Stimulated activated effector memory CD8-positive, alpha-beta T cell treated with anti-CD3 and anti-CD28 coated beads, Interleukin-12 subunit alpha, Interleukin-12 subunit beta, amount 100 ng/mL, for 72 hours (primary cell): ENCODE data around the gene FTCDNL1.

Source experiments
- ATAC-seq: fragments of 150-1000 bp; cut with Tn5 transposase; 2 replicates; pipeline ENCODE4 v1.10.0; 2021
- DNase-seq, 2 donors: peaks; one replicate each; pipeline ENCODE4 v3.0.0; 2021 to 2022; ENCODE audit warnings: low spot score in 2 of 2
- H3K27ac Mint-ChIP-seq: one replicate; pipeline ENCODE4 v1.8.0; 2022; ENCODE audit warnings: mild to moderate bottlenecking, mixed read lengths
- H3K36me3 Mint-ChIP-seq: one replicate; pipeline ENCODE4 v1.8.0; 2022; ENCODE audit warnings: mild to moderate bottlenecking, mixed read lengths
- H3K4me1 Mint-ChIP-seq: one replicate; pipeline ENCODE4 v1.8.0; 2022; ENCODE audit warnings: mixed read lengths
- H3K4me3 Mint-ChIP-seq: one replicate; pipeline ENCODE4 v1.8.0; 2022; ENCODE audit warnings: mild to moderate bottlenecking, mixed read lengths
- H3K9me3 Mint-ChIP-seq: one replicate; pipeline ENCODE4 v1.8.0; 2022; ENCODE audit warnings: mixed read lengths

FTCDNL1 gene

DNA sequence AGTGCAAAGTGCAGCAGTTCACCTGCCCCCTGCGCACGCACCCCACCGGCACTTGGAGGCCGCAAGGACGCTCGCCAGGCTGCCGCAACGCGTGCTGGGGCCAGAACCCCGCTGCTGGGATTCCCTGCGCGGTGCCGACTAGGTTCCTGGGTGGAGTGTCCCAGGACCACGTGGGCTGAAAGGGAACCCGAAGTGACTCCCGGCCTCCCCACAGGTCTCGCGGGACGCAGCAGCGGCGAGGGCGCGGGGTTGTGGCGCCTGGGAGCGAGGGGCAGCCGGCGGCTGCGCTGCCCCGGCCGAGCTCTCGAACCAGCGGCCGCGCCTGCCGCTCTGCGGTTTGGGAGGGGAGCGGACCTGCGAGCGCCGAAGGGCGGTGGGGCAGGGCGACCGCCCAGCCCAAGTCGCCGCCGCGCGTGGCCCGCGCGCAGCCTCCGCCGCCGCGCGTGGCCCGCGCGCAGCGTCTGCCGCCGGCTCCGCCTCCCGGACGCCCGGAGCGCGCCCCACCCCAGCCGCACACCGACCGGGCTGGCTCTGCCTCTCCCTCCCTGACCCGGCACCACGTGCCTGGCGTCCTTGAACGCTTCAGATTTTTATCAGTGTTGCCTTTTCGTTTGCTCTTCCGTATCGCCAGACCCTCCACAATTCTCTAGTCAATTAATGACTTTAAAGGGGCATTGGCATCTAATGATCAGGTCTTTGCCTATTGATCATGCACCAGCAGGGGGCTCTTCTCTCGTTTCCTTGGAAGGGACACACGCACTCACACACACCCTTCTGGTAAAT, at the start of gene FTCDNL1:
Gene FTCDNL1 (minus strand): TSS at position 475 of the 783 bp plus-strand sequence. CDS start 2,230 bp downstream, outside the sequence.
- Mint-ChIP-seq H3K36me3 (no peaks in the 10 kb centered on the region), H3K9me3 (no peaks in the 10 kb centered on the region), H3K27ac (peak within 1 kb of the TSS; percentile 86), H3K4me3 (peak within 1 kb of the TSS; percentile 80), H3K4me1 (peaks cover 7% of the 10 kb centered on the region)
- ATAC-seq (peak; percentile 97), DNase-seq (peak; percentile 52 to 78)

DNA sequence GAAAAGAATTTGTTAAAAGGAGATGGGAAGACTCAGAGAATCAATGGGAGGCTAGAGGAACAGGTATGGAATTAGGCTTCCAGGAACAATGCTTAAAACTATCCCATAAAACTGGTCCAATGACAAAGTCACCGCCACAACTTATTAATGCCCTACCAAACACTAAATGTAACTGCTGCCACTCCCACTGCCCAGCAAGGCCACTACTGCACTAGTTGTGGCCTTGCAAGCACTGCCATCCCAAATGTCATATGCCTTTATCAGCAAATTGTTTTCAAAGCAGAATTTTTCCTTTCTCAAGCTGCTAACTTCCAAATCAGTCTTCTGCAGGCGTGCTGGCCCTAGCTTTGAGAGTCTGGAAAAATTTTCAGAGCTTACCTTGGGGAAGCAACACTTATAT, 45.6 kb upstream of the FTCDNL1 start:
- Mint-ChIP-seq H3K4me3 (no peak overlapping the region), H3K36me3 (no peaks in the 10 kb centered on the region), H3K9me3 (no peaks in the 10 kb centered on the region), H3K4me1 (no peaks in the 10 kb centered on the region), H3K27ac (no peak overlapping the region)
- no peak for ATAC-seq
- DNase-seq, result no peak

DNA sequence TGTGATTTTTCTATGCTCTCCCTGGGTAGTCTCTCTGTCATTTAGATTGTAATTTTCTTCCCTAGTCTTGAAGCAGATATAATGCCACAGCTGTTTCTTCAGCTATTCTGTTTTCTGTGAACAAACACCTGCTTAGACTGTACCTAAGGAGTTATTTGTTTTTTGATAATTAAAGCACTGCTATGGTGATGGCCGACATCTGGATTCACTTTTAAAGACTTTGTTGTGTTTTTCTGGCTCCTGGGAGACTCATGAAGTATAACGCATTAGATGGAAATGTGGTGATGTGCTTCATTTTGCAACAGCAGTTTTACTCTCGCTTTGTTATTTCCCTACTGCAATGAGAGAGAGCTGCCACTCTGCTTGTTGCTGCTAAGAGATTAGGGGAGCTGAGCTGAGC, 44.4 kb upstream of the FTCDNL1 start:
- no peaks in the 10 kb centered on the region for H3K36me3 Mint-ChIP-seq
- DNase-seq (no peak), ATAC-seq (no peak)
- no peak overlapping the region for H3K27ac Mint-ChIP-seq
- no peak overlapping the region for H3K4me3 Mint-ChIP-seq
- H3K4me1 Mint-ChIP-seq, result no peaks in the 10 kb centered on the region
- H3K9me3 Mint-ChIP-seq, result no peaks in the 10 kb centered on the region

DNA sequence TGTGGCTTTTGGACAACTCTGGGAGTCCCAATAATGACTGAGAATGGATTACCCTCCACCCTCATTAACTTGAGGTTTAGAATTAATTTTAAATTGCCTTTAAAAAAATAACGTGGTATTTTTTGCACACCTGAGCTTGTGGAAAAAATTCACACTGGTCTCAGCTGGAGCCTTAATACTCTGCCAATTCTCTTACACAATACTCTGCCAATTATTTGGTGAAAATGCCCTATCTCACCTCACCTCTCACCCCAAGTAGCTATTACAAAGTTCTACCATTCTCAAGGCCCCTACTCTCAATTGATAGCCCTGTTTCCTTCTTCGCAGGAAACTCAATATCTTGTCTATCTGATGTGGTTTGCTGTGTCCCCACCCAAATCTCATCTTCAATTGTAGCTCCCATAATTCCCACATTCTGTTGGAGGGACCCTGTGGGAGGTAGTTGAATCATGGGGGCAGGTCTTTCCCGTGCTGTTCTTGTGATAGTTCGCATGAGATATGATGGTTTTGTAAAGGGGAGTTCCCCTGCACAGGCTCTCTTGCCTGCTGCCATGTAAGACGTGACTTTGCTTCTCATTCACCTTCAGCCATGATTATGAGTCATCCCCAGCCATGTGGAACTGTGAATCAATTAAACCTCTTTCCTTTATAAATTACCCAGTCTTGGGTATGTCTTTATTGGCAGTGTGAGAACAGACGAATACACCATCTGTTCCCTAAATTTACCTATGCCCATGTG, 32.7 kb upstream of the FTCDNL1 start:
- Mint-ChIP-seq H3K4me3 (no peak overlapping the region), H3K27ac (no peak overlapping the region), H3K4me1 (no peaks in the 10 kb centered on the region), H3K9me3 (no peaks in the 10 kb centered on the region), H3K36me3 (no peaks in the 10 kb centered on the region)
- no peak for DNase-seq
- no peak for ATAC-seq

GRCh38 chr2:199882667-199883066, 31.7 kb upstream of the FTCDNL1 start:
- H3K4me3 Mint-ChIP-seq, result no peak overlapping the region
- no peaks in the 10 kb centered on the region for H3K9me3 Mint-ChIP-seq
- ATAC-seq (no peak), DNase-seq (no peak)
- no peak overlapping the region for H3K27ac Mint-ChIP-seq
- H3K36me3 Mint-ChIP-seq, result no peaks in the 10 kb centered on the region
- no peaks in the 10 kb centered on the region for H3K4me1 Mint-ChIP-seq

DNA sequence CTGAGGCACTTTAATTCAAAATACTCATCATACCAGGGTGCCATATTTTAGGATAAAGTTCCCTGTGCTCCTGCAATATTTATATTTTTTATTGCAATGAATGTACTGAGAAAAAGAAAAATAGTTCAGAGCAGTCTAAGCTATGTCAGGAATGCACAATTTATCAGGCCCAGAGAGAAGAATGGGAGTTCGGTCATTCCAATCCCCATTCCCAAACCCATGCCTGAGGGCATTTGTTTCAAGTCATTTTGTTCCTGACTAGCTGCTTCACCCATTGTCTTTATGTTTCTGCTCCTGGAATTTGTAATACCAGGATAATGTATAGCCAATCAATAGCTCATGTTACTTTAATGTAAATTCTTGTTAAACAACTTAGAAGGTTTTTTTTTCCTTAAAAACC, 24.4 kb upstream of the FTCDNL1 start:
- Mint-ChIP-seq H3K27ac (no peak overlapping the region), H3K4me3 (no peak overlapping the region)
- no peak for ATAC-seq

GRCh38 chr2:199874209-199874608, 23.2 kb upstream of the FTCDNL1 start:
- H3K27ac Mint-ChIP-seq, result no peak overlapping the region
- no peak for ATAC-seq

More for the DNA sequence above, 24.4 kb upstream of the FTCDNL1 start:
- no peaks in the 10 kb centered on the region for H3K36me3 Mint-ChIP-seq
- DNase-seq, result no peak
- no peaks in the 10 kb centered on the region for H3K4me1 Mint-ChIP-seq
- no peaks in the 10 kb centered on the region for H3K9me3 Mint-ChIP-seq

DNA sequence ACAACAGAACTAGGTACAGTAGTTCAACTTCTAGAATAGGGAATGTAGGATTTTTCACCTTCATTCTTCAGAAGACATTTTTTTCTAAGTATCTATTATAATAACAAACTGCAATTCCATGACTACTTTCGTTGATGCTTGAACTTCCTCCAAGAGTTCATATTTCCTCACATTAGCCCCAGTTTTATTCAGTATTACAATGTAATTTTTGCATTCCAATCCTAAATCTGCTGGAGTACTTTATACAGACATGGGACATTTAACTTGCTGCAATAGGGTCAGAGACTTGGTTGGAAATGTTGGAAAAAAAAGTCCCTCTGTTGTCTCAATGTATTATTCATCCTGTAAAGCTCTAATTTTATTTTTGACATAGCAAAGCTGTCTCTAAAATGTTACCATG, 19.6 kb upstream of the FTCDNL1 start:
- no peak for ATAC-seq
- no peak for DNase-seq
- Mint-ChIP-seq H3K27ac (no peak overlapping the region), H3K4me3 (no peak overlapping the region), H3K4me1 (no peaks in the 10 kb centered on the region), H3K36me3 (no peaks in the 10 kb centered on the region), H3K9me3 (no peaks in the 10 kb centered on the region)

More at GRCh38 chr2:199874209-199874608, 23.2 kb upstream of the FTCDNL1 start:
- H3K4me1 Mint-ChIP-seq, result no peaks in the 10 kb centered on the region
- H3K36me3 Mint-ChIP-seq, result no peaks in the 10 kb centered on the region
- DNase-seq, result no peak
- no peaks in the 10 kb centered on the region for H3K9me3 Mint-ChIP-seq
- H3K4me3 Mint-ChIP-seq, result no peak overlapping the region

GRCh38 chr2:199869653-199870052, 18.7 kb upstream of the FTCDNL1 start:
- Mint-ChIP-seq H3K9me3 (no peaks in the 10 kb centered on the region), H3K27ac (no peak overlapping the region), H3K36me3 (no peaks in the 10 kb centered on the region), H3K4me3 (no peak overlapping the region), H3K4me1 (no peaks in the 10 kb centered on the region)
- no peak for ATAC-seq
- no peak for DNase-seq

DNA sequence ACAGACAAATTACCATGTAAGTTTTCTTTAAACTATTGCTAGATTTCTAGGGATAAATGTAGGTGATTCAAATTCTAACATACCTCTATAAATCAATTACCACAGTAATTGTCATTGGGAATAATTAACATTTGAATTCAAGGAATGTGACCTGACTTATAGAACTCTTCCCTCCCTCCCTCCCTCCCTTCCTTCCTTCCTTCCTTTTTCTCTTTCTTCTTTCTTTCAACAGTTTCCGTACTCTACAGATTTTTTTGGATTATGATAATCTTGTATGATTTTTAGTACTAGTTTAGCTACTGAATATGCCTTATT, 18.2 kb upstream of the FTCDNL1 start:
- H3K36me3 Mint-ChIP-seq, result no peaks in the 10 kb centered on the region
- no peak overlapping the region for H3K27ac Mint-ChIP-seq
- no peak for ATAC-seq
- H3K9me3 Mint-ChIP-seq, result no peaks in the 10 kb centered on the region
- no peaks in the 10 kb centered on the region for H3K4me1 Mint-ChIP-seq
- no peak overlapping the region for H3K4me3 Mint-ChIP-seq
- no peak for DNase-seq

GRCh38 chr2:199868431-199869226, 17.6 kb upstream of the FTCDNL1 start:
- ATAC-seq (no peak), DNase-seq (no peak)
- H3K9me3 Mint-ChIP-seq, result no peaks in the 10 kb centered on the region
- no peaks in the 10 kb centered on the region for H3K36me3 Mint-ChIP-seq
- no peak overlapping the region for H3K4me3 Mint-ChIP-seq
- no peaks in the 10 kb centered on the region for H3K4me1 Mint-ChIP-seq
- no peak overlapping the region for H3K27ac Mint-ChIP-seq

GRCh38 chr2:199865905-199866304, 14.9 kb upstream of the FTCDNL1 start:
- no peak for ATAC-seq
- Mint-ChIP-seq H3K27ac (no peak overlapping the region), H3K9me3 (no peaks in the 10 kb centered on the region), H3K4me1 (no peaks in the 10 kb centered on the region), H3K4me3 (no peak overlapping the region), H3K36me3 (no peaks in the 10 kb centered on the region)
- DNase-seq, result no peak

- no peaks in the 10 kb centered on the region for H3K36me3 Mint-ChIP-seq
- no peaks in the 10 kb centered on the region for H3K9me3 Mint-ChIP-seq
- no peak overlapping the region for H3K27ac Mint-ChIP-seq
- ATAC-seq, result no peak
- H3K4me1 Mint-ChIP-seq, result no peaks in the 10 kb centered on the region
- no peak overlapping the region for H3K4me3 Mint-ChIP-seq
- no peak for DNase-seq
Measured at GRCh38 chr2:199862788-199863187, 11.8 kb upstream of the FTCDNL1 start.

- Mint-ChIP-seq H3K9me3 (no peaks in the 10 kb centered on the region), H3K4me3 (no peak overlapping the region), H3K4me1 (no peaks in the 10 kb centered on the region), H3K36me3 (no peaks in the 10 kb centered on the region), H3K27ac (no peak overlapping the region)
- no peak for ATAC-seq
- DNase-seq, result no peak
Measured at GRCh38 chr2:199861132-199861774, 10.3 kb upstream of the FTCDNL1 start.

DNA sequence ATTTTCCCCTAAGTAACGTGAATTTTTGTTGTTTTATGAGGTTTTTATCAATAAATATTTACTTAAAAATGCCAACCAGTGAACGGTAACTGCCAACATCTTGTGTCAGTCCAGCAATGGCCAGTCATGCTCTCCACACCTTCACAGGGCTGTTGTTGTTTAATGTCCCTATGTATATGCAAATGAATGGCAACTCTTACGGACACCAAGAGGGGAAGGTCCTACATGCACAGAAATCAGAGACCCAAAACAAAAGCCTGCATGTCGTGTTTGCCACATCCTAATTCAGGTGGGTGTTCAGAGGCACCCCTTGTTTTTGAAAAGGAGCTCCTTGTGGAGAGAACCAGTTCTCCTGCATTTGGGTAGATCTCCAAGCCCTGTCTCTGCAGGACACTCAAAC, 4.8 kb upstream of the FTCDNL1 start:
- DNase-seq (no peak), ATAC-seq (no peak)
- no peak overlapping the region for H3K4me3 Mint-ChIP-seq
- no peaks in the 10 kb centered on the region for H3K9me3 Mint-ChIP-seq
- H3K27ac Mint-ChIP-seq, result no peak overlapping the region
- no peaks in the 10 kb centered on the region for H3K36me3 Mint-ChIP-seq
- peaks cover 7% of the 10 kb centered on the region for H3K4me1 Mint-ChIP-seq
